ENCODE data around the gene ENPP3.

- TF ChIP-seq, protein P1, sequence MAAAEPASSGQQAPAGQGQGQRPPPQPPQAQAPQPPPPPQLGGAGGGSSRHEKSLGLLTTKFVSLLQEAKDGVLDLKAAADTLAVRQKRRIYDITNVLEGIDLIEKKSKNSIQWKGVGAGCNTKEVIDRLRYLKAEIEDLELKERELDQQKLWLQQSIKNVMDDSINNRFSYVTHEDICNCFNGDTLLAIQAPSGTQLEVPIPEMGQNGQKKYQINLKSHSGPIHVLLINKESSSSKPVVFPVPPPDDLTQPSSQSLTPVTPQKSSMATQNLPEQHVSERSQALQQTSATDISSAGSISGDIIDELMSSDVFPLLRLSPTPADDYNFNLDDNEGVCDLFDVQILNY (CRISPR knock-in tag; IDR thresholded peaks at IDR 0.05), result no peak
- TF ChIP-seq SP1 (CRISPR knock-in tag; conservative IDR thresholded peaks at IDR 0.05), result no peak
- TF ChIP-seq, protein P2, sequence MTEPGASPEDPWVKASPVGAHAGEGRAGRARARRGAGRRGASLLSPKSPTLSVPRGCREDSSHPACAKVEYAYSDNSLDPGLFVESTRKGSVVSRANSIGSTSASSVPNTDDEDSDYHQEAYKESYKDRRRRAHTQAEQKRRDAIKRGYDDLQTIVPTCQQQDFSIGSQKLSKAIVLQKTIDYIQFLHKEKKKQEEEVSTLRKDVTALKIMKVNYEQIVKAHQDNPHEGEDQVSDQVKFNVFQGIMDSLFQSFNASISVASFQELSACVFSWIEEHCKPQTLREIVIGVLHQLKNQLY (CRISPR knock-in tag; IDR thresholded peaks at IDR 0.05), result no peak
Observed at GRCh38 chr6:131657222-131657621, 20.1 kb downstream of the ENPP3 start.

Measured in WTC11 (cell line).